Astrocyte (in vitro differentiated cells and primary cell): ENCODE data around the gene AKAP13.

Source experiments
- EZH2 ChIP-seq: IDR thresholded peaks from 2 replicates; pipeline ENCODE4 v1.6.1; 2012; ENCODE audit warnings: mild to moderate bottlenecking, low read length, inconsistent platforms; ENCODE audit not compliant: insufficient read depth
- TF ChIP-seq, protein P1 (sequence below): IDR thresholded peaks from 2 replicates; pipeline ENCODE4 v1.5.1; 2011; ENCODE audit warnings: low read depth, mild to moderate bottlenecking, inconsistent platforms, low read length, moderate library complexity; ENCODE audit not compliant: insufficient read depth

DNA sequence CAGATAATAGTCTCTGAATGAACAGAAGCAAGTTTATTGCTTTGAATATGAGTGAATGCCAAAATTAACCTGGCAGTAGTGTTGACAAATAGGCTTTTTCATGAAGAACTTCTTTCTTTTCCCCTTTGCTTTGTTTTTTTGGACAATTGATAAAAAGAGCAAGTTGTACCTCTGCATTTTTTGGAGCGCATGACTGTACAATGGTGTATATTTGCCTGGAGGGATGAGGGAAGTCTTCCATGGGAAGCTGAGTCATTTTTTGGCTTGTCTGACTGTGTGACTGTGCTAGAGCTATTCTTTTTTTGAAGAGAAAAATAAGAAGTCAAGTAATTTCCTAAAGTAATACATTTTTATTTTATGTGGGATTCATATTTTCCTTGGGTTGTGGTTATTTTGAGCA, 227.4 kb downstream of the AKAP13 start:
- TF ChIP-seq, protein P1, sequence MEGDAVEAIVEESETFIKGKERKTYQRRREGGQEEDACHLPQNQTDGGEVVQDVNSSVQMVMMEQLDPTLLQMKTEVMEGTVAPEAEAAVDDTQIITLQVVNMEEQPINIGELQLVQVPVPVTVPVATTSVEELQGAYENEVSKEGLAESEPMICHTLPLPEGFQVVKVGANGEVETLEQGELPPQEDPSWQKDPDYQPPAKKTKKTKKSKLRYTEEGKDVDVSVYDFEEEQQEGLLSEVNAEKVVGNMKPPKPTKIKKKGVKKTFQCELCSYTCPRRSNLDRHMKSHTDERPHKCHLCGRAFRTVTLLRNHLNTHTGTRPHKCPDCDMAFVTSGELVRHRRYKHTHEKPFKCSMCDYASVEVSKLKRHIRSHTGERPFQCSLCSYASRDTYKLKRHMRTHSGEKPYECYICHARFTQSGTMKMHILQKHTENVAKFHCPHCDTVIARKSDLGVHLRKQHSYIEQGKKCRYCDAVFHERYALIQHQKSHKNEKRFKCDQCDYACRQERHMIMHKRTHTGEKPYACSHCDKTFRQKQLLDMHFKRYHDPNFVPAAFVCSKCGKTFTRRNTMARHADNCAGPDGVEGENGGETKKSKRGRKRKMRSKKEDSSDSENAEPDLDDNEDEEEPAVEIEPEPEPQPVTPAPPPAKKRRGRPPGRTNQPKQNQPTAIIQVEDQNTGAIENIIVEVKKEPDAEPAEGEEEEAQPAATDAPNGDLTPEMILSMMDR: no peak
- no peak for TF ChIP-seq EZH2
